ENCODE results near the gene MMD.
"Not testable (repeated sequence)": the region's sequence is repeated elsewhere in the genome, so short reads cannot be mapped to it uniquely, and the experiment has no call there.

The MMD gene

GRCh38 chr17:55420067-55420775 is 1.4 kb downstream of the MMD start:
- DNase-seq (ENCODE audit: low read depth) = peak; percentile 21

GRCh38 chr17:55418369-55419268 is 3.0 kb downstream of the MMD start:
- DNase-seq (ENCODE audit: low read depth) = no peak

- DNase-seq (ENCODE audit: low read depth) = no peak
Observed at GRCh38 chr17:55417411-55418268, 4.0 kb downstream of the MMD start.

- peak; percentile 86 for DNase-seq (ENCODE audit: low read depth)
Observed at GRCh38 chr17:55416470-55417052, 5.1 kb downstream of the MMD start.

GRCh38 chr17:55416000-55416399 is 5.6 kb downstream of the MMD start:
- no peak for DNase-seq (ENCODE audit: low read depth)

GRCh38 chr17:55414983-55415382 is 6.7 kb downstream of the MMD start:
- no peak for DNase-seq (ENCODE audit: low read depth)

GRCh38 chr17:55413825-55414489 is 7.7 kb downstream of the MMD start:
- DNase-seq (ENCODE audit: low read depth) = no peak

GRCh38 chr17:55411463-55411855 is 10.2 kb downstream of the MMD start:
- no peak for DNase-seq (ENCODE audit: low read depth)

GRCh38 chr17:55410722-55411462 is 10.7 kb downstream of the MMD start:
- DNase-seq (ENCODE audit: low read depth) = no peak

- no peak for DNase-seq (ENCODE audit: low read depth)
Observed at GRCh38 chr17:55409030-55409800, 12.4 kb downstream of the MMD start.

GRCh38 chr17:55407641-55408566 is 13.7 kb downstream of the MMD start:
- peak; percentile 69 for DNase-seq (ENCODE audit: low read depth)

- DNase-seq (ENCODE audit: low read depth) = no peak
Observed at GRCh38 chr17:55405600-55405999, 16.0 kb downstream of the MMD start.

GRCh38 chr17:55404197-55404596 is 17.4 kb downstream of the MMD start:
- DNase-seq (ENCODE audit: low read depth) = not testable (repeated sequence)

GRCh38 chr17:55402374-55402773 is 19.3 kb downstream of the MMD start:
- DNase-seq (ENCODE audit: low read depth) = peak; percentile 41

GRCh38 chr17:55398689-55399088 is 22.9 kb downstream of the MMD start:
- no peak for DNase-seq (ENCODE audit: low read depth)

GRCh38 chr17:55395803-55396505 is 25.7 kb downstream of the MMD start:
- DNase-seq (ENCODE audit: low read depth) = no peak

GRCh38 chr17:55394357-55395021 is 27.1 kb downstream of the MMD start:
- DNase-seq (ENCODE audit: low read depth) = no peak

Measured in iris pigment epithelial cell (primary cell).